GM19239 (cell line): ENCODE data around the gene ZDHHC7.

ENCODE experiments used
- DNase-seq: peaks from one replicate; pipeline ENCODE4 v3.0.0; 2011; ENCODE audit warnings: low spot score; ENCODE audit not compliant: insufficient read length
- FAIRE-seq: peaks from 2 replicates; lab custom pipeline; 2011; peaks lifted over from hg19 to GRCh38; lab: Jason Lieb, UNC

ZDHHC7 gene

DNA sequence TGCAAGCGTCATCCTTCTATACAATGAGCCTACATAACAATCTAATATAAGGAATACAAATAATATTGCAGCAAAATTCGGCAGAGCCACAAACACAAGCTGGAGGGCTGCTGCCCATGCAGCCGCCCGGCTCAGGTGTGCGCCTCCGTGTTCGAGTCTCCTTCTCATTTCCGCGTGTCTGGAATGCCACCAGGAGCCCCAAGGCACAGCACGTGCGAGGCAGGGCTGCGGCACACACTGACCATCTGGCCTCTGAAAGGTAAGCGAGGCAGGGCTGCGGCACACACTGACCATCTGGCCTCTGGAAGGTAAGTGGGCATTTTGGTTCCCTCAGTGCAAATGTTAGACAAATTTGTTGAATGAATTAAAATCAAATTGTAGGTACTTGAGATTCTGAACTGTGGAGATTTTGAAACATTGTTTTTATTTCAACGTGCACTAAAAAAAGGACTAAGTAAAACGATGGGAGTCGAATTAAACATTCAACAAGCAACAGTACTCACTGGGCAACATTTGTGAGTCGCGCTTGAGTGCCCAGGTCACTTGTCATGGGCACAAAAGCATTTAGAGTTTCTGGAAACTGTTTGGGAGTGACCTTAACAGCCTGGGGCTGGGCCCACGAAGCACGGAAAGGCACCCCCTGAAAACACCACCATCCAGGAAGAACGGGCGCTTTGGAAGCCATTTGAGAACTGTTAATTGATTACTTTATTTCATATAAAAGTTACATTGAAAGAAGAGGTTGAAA lies 37.4 kb downstream of the ZDHHC7 start:
- DNase-seq = no peak

DNA sequence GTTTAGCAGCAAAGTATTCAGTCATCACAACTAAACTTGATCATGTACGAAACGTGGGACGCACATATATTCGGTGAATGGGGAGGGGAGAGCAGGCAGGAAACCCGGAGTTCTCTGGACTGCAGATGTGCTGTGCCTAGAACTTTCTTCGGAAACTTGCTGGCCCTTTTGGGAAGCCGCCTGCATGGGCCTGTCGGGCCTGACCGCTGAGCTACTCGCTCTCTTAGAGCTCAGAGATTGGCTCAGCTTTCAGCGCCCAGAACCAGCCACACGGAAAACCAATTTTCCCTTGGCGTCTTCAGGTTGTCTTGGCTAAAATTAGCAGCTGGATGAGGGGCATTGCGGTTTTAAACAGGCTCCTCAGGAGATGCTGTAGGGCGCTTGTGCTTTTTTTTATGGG lies 38.1 kb downstream of the ZDHHC7 start:
- DNase-seq (no peak), FAIRE-seq (no peak)

More for the DNA sequence above, 37.4 kb downstream of the ZDHHC7 start:
- no peak for FAIRE-seq

DNA sequence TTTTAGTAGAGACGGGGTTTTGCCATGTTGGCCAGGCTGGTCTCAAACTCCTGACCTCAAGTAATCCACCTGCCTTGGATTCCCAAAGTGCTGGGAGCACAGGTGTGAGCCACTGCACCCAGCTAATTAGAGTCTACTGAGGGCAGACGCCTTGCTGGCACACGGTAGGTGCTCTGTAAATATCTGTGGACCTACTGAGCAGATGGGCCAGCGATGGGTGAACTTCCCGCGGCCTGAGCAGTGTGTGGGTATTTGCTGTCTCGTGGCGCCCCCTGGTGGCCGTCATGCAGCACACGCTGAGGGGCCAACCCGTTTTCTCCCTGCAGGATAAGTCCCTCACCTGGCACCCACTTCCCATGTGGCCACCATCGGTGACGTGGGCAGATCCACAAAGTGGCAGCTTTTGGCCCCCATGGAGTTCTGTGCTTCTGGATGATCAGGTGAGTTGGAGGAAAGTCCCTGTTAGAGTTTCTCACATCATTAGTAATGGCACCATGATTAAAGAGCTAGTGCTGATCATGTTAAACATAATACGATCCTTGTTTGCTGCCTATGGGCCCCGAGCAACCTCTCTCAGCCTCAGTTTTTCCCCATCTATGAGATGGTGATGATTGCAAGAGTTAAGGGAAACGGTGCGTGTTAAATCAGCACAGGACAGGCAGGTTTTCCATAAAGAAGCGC lies 40.7 kb downstream of the ZDHHC7 start:
- no peak for FAIRE-seq

DNA sequence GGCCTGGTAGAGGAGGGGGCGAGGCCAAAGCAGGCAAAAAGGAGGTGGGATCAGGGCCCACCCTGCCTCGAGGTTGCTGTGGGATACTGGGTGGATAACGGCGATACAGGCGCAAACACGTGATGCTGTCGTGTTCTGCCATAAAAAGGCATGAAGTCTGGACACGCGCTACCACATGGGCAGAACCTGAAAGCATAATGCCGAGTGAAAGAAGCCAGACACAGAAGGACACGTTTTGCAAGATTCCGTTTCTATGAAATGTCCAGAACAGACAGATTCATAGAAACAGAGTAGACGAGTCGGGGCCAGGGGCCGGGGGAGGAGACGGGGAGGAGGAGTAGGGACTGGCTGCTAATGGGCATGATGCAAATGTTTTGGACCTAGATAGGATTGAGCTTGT lies 43.5 kb downstream of the ZDHHC7 start:
- no peak for DNase-seq
- FAIRE-seq = no peak

More for the DNA sequence above, 40.7 kb downstream of the ZDHHC7 start:
- peak; percentile 88 for DNase-seq

DNA sequence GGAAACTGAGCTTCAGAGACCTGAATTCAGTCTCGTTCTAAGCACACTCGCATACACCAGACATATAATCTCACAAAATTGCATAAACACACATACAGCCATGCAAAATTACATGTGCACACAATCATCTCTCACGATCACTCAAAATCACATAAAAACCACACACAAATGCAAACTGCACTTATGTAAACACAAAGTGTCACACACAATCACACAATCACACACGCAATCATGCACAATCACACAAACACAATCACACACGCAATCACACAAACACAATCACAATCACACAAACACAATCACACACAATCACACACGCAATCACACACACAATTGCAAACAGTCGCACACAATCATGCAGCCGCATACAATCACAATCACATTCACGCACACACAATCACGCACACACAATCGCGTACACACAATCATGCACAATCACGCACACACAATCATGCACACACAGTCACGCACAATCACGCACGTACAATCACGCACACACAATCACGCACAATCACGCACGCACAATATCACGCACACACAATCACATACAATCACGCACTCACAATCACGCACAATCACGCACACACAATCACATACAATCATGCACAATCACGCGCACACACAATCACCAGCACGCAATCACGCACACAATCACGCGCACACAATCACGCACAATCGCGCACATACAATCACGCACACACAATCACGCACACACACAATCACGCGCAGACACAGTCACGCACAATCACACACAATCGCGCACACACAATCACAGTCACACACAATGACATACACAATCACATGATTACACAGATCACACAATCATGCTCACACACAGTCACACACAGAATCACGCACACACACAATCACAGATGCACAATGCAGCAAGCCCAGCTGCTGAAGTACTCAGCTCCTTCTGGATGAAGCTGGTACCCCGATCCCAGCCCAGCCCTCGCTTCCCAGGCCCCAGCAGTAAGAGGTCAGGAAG lies 45.6 kb downstream of the ZDHHC7 start:
- FAIRE-seq (no peak), DNase-seq (no peak)

DNA sequence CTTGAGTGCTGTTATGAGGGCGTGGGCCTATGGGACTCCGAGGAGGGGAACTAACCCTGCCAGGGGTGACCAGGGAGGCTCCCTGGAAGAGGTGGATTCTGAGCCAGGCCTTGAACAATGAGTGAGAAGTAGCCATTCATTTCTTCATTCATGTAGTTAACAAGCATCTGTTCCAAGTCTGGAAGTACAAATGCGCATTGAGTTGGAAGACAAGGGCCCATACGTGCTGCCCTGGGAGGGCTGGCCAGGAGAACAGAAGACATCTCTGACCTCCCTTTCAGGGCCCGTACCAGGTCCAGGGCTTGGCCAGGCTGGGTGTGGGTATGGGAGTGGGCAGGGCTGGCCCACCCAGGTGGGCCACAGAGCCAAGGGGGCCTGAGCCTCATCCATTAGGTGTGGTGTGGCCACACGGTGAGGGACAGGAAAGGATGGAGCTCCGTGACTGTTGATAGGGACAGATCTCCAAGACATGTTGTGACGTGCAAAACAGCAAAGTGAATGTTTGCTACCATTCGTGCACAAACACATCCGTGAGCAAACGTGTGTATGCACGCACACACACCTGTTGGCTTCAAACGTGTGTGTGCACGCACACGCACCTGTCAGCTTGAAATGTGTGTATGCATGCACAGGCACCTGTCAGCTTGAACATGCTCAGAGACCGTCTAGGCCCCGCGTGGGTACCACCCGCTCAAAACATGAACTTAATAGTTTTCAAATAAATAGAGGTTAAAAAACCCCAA lies 46.8 kb downstream of the ZDHHC7 start:
- no peak for FAIRE-seq

DNA sequence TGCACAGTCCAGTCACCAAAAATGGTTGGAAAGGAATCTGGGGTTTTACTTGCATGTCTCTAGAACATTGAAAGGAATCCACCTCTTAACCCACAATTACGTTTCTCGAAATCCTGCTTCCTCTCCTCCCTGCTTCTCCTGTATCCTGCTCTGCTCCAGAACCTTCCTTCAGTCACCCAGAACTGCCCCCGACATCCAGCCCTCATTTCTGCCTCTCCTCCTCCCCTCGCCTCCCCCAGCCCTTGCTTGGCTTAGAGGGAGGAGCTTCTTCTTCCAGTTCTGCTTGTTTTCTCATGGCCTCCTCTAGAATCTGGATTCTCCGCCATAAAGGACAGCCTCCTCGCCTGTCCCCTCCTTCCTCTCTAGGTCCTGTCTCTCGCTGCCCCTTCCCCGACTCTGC lies 48.3 kb downstream of the ZDHHC7 start:
- no peak for FAIRE-seq

More for the DNA sequence above, 46.8 kb downstream of the ZDHHC7 start:
- no peak for DNase-seq

DNA sequence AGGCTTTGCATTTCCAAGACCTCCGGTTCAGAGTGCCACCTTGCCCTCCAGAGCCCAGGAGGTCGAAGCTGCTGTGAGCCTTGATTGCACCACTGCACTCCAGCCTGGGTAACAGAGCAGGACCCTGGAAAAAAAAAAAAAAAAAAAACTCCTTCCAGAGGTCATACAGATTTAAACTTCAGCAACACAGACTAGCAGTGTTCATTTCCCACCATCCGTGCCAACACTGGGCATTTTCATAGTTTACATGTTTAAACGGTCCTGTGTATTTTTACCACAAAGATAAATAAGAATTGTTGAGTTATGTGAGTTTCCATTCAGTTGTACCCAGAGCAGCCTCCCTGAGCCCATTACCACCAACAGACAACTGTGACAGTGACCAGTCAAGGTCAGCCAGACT lies 50.4 kb downstream of the ZDHHC7 start:
- no peak for DNase-seq
- FAIRE-seq = no peak

More for the DNA sequence above, 48.3 kb downstream of the ZDHHC7 start:
- DNase-seq = no peak

DNA sequence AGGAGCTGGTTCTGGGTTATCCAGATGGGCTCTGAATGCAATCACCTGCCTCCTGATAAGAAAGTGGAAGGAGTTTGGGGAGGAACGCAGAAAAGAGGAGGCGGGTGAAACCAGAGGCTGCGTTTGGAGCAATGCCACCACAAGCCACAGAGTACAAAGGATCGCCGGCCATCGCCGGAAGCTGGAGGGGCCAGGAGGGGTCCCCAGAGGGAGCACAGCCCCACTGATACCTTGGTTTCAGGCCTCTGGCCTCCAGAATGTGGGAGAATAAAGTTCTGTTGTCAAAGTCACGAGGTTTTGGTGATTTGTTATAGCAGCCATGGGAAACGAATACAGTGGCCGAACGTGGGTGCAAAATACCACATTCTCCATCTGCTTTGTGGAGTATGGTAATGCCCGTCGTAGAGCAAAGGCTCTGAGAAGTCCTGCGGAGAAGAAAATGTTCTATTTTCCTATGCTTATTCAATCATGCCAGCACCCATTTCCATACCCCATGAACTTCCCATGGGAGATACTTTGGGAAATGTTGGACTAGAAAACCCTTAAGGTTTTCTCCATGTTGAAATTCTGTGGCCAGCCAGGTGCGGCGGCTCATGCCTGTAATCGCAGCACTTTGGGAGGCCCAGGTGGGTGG lies 51.4 kb downstream of the ZDHHC7 start:
- no peak for FAIRE-seq
- no peak for DNase-seq

DNA sequence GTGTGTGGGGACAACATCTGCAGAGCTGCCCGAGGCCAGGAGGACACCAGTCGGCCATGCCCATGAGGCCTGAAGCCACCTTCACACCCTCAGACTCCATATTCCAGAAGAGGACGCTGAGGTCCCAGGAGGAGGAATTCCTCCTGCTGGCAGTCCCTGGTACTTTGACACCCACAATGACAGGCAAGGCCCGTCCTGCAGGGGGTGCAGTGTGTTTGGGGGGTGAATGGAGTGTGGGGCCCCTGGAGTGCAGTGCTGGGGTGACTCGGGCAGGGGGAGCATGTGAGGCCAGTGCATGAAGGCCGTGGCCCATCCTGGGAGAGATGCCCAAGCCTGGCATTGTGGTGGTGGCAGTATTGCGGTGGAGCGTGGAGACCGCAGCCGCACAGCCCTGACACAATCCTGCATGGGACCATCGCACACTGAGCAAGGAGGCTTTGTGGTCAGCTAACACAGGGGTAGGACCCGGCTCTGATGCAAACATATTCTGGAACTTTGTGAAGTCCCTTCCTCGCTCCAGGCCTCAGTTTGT lies 52.2 kb downstream of the ZDHHC7 start:
- FAIRE-seq (no peak), DNase-seq (no peak)

DNA sequence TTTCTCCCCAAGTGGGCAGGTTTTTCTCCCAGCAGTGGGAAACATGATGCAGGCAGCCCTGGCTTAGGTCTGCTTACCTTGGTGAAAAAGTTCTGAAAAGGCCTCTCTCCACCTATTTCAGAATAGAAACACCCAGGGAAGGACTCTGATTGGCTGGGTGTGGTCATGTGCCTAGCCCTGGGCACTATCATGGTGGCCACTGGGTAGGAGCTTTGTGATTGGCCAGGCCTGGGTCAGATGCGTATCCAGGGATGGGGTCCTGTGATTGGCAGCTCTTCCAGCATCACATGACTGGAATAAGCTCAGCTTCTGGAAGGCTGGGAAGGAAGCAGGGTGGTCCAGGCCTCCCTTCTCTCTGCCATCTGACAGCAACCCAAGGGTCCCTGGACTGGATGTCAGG lies 53.5 kb downstream of the ZDHHC7 start:
- DNase-seq = no peak
- no peak for FAIRE-seq

DNA sequence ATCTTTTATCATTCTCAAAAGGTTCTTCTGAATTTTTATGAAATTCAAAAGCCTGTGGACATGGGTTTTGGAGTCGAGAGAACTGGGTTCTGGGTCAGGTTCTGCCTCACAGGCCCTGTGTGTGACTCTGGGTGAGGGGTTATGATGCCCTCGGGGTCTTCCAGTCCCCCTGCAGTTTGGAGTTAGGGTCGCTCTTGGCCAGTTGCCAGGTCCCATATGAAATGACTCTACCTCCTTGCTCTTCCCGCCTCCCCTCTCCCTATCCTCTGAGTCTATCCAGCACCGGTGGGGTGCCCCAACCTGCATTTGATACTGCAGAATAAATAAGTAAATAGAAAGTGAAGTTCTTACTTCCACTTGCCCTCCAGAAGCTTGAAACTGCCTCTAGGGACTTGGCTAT lies 54.1 kb downstream of the ZDHHC7 start:
- DNase-seq (no peak), FAIRE-seq (no peak)

DNA sequence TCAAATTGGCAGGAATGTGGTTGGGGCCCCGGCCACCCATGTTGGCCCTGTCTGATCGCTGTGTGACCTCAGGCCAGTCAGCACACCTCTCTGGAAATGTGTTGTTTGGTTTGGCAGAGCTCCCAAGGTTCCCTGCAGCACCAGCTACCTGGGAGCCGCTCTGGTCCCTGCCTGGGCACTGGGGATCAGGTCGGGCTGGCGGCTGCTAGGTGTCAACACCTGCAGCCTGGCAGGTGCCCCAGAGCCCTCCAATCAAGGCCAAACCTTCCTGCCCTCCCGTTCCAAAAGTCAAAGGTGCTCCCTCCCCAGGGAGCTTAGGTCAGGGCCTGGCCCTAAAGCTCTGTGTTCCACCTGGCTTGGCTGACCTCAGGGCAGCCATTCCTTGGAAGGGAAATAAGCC lies 55.9 kb downstream of the ZDHHC7 start:
- FAIRE-seq = no peak
- DNase-seq = no peak

DNA sequence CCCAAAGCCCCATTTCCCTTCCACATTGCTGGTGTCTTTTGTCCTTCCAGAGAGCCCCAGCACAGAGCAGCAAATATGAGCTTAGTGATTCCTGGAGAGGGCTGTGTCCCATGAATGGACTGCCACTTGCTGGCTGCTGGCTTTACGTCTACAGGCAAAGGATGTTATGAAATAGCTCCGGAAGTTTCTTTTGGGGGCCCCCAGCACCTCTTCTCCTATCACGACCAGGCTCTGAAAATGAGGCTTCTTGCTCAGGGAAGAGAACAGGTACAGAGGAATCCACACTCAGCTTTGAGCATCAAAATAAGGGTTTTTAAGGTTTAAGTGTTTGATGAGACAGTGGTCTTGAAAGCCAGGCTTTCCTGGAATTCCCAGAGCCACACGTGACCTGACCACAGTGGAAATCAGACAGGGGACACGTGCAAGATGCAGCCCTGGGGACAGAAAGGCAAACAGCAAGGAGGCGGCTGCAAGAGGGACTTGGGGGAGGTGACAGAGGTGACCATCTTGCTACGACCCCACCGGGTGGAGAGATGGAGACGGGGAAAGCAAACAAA lies 58.1 kb downstream of the ZDHHC7 start:
- FAIRE-seq (no peak), DNase-seq (no peak)

DNA sequence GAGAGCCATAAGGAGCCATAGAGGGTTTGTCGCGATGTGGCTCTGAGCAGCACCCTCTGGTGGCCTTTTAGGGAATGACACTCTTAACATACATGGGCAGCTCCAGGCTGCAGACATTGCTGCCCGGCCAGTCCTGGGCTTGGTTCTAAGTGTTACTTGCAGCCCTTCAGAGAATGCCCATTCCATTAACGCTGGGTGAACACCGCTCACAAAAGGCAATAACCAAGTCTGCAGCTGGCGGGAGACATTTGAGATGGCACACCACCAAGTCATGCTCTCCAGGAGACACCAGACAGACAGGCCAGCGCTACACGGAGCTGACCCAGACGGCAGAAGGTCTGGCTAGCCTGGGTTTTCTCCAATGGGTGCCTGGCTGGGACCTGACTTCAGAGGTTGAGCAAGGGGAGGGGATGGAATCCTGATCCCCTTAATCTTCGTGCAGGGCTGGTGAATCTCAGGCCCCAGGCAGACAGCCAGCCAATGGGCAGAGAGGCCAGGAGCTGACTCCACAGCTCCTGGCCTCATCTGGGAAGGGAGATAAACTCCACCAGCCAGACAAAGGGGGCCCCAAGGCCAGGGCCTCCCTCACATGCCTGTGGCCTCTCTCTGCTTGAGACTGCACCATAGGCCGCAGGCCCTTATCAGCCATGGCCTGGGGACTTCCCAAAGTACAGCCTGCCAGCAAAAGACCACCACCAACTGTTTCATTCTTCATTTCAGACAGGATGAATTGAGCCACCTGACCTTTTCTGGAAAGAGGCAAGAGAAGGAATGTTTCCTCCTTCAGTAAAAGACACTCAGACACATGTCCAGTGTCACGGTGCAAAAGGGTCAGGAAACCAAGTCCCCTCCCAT lies 58.8 kb downstream of the ZDHHC7 start:
- DNase-seq (peak; percentile 74), FAIRE-seq (peak; percentile 84)

DNA sequence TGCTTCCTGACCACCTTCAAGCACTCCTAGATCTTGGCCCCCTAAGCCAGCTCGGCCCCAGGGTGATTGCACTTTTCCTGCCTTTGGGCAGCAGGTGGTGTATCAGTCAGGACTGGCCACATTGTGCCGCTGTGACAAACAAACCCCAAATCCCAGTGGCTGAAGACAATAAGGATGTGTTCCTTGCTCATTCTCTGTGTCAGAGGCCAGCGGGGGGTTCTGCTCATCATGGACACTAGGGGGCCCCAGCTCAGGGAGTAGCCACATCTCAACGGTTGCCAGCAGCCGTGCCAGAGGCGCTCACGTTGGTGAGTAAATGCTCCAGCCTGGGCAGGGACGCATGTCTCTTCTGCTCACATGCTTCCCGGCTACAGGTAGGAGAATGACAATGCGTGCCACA lies 60.4 kb downstream of the ZDHHC7 start:
- FAIRE-seq (no peak), DNase-seq (no peak)

DNA sequence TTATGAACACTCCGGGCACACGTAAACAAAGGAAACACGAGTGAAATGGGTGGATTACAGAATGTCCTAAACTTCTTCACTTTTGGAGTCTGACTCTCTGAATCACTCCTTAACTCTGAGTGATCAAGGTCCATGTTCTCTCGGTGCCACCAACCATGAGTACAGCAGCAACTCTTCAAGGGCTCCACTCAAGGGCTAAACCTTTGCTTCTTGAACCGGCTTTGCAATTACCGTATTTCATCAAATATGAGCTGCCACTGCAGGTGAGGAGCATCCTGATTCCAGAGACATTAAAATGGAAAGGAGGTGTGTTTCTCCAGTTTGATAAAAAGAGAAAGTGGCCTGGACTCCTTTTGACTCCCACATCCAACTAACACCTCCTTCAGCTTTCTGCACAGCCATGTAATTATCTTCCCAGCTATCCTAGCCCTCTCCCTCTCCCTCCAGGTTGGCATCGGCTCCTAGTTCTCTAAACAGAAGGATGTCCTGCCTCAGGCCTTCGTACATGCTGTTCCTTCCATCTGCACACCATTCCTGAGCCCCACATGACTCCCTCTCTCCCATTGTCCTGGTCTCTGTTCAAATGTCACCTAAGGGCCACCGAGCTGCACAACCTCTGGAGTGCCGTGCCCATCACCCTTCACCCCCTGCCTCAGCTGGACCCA lies 61.4 kb downstream of the ZDHHC7 start:
- DNase-seq (no peak), FAIRE-seq (no peak)
